Vagina (tissue), 2 donors: Measurements from ENCODE around the gene PIM1. TPM values are rescaled to one million over a fixed set of nuclear protein-coding genes. Genes with fewer than 3 reads are reported as not detected.

Experiments
- DNase-seq, 2 donors: peaks; one replicate each; pipeline ENCODE4 v3.0.0-alpha.2; 2017; ENCODE audit errors: extremely low spot score in 2 of 2
- H3K27ac ChIP-seq: fragments of 200-600 bp; sonication (generic); one replicate; pipeline ENCODE4 v1.5.1; 2019
- H3K27me3 ChIP-seq: fragments of 200-600 bp; sonication (generic); one replicate; pipeline ENCODE4 v1.5.1; 2019
- H3K36me3 ChIP-seq, 2 donors: fragments of 200-600 bp; sonication (generic); one replicate each; pipeline ENCODE4 v1.5.1; 2017 to 2019
- H3K4me1 ChIP-seq: fragments of 200-600 bp; sonication (generic); one replicate; pipeline ENCODE4 v1.5.1; 2019
- H3K4me3 ChIP-seq, 2 donors: fragments of 200-600 bp; sonication (generic); 1 replicate in 1 of 2; 2 replicates in 1 of 2; pipeline ENCODE4 v1.5.1; 2016 to 2019
- H3K9me3 ChIP-seq: fragments of 200-600 bp; sonication (generic); one replicate; pipeline ENCODE4 v1.5.1; 2019
- CTCF ChIP-seq, 3 experiments: fragments of 450-650 bp in 2 of 3; fragments of 200-600 bp in 1 of 3; sonication (generic) in 1 of 3; IDR thresholded peaks; one replicate each; pipeline ENCODE4 v1.5.1; 2017 to 2019; ENCODE audit warnings: antibody characterized with exemption in 3 of 3, mild to moderate bottlenecking in 2 of 3, moderate library complexity in 2 of 3
- POLR2A ChIP-seq, 2 donors: fragments of 450-650 bp; IDR thresholded peaks; one replicate each; pipeline ENCODE4 v1.6.1; 2017; ENCODE audit warnings: antibody characterized with exemption in 2 of 2, mild to moderate bottlenecking in 2 of 2, moderate library complexity in 2 of 2
- POLR2AphosphoS5 ChIP-seq, 2 donors: sonication (generic); formaldehyde crosslinking; IDR thresholded peaks; one replicate each; pipeline ENCODE4 v1.9.0; 2017; ENCODE audit warnings: antibody characterized with exemption in 2 of 2, mild to moderate bottlenecking in 2 of 2, low read depth in 1 of 2; ENCODE audit not compliant: insufficient read depth in 1 of 2
- intact Hi-C: fragments of 100-400 bp; cut with DNase I; formaldehyde crosslinking; loops from one replicate; pipeline ENCODE4 v1.15.1; 2023
- total RNA-seq: library from RNA; depleted of rRNA; stranded (reverse); fragments of >200 nt; gene quantifications from one replicate; pipeline ENCODE4 v1.2.3, GENCODE V29; 2016

Gene PIM1
- total RNA-seq, 1 donor from 2014 or later, result 74.2 TPM

- Histone ChIP-seq H3K9me3 (no peaks in the 10 kb centered on the region), H3K4me1 (no peaks in the 10 kb centered on the region), H3K27me3 (no peaks in the 10 kb centered on the region), H3K27ac (no peak overlapping the region), H3K36me3 (no peaks in the 10 kb centered on the region), H3K4me3 (no peak overlapping the region)
- TF ChIP-seq CTCF (IDR thresholded peaks at IDR 0.05), result no peak
- TF ChIP-seq POLR2A (IDR thresholded peaks at IDR 0.05), result no peak
- no peak for TF ChIP-seq POLR2AphosphoS5 (IDR thresholded peaks at IDR 0.05; ENCODE audit: insufficient read depth in 1 of 2, low read depth in 1 of 2)
- no peak for DNase-seq
- intact Hi-C loops, result no loop called here
Measured at GRCh38 chr6:37204014-37204751, 34.2 kb downstream of the PIM1 start.

- H3K4me1 ChIP-seq, result peaks cover 6% of the 10 kb centered on the region
- TF ChIP-seq POLR2AphosphoS5 (IDR thresholded peaks at IDR 0.05; ENCODE audit: insufficient read depth in 1 of 2, low read depth in 1 of 2) (no peak), CTCF (IDR thresholded peaks at IDR 0.05) (no peak), POLR2A (IDR thresholded peaks at IDR 0.05) (no peak)
- no peaks in the 10 kb centered on the region for H3K36me3 ChIP-seq
- no peak overlapping the region for H3K27ac ChIP-seq
- intact Hi-C loops, result no loop called here
- no peaks in the 10 kb centered on the region for H3K9me3 ChIP-seq
- no peaks in the 10 kb centered on the region for H3K27me3 ChIP-seq
- no peak for DNase-seq
- no peak overlapping the region for H3K4me3 ChIP-seq
Measured at GRCh38 chr6:37205175-37205996, 35.4 kb downstream of the PIM1 start.

GRCh38 chr6:37205997-37206340 is 36.0 kb downstream of the PIM1 start:
- no peak for DNase-seq
- Histone ChIP-seq H3K27ac (no peak overlapping the region), H3K27me3 (no peaks in the 10 kb centered on the region), H3K4me3 (no peak overlapping the region), H3K36me3 (no peaks in the 10 kb centered on the region), H3K9me3 (no peaks in the 10 kb centered on the region), H3K4me1 (peaks cover 6% of the 10 kb centered on the region)
- intact Hi-C loops, result no loop called here
- TF ChIP-seq CTCF (IDR thresholded peaks at IDR 0.05) (no peak), POLR2AphosphoS5 (IDR thresholded peaks at IDR 0.05; ENCODE audit: insufficient read depth in 1 of 2, low read depth in 1 of 2) (no peak), POLR2A (IDR thresholded peaks at IDR 0.05) (no peak)

GRCh38 chr6:37206622-37207021 is 36.7 kb downstream of the PIM1 start:
- H3K27ac ChIP-seq, result no peak overlapping the region
- H3K27me3 ChIP-seq, result no peaks in the 10 kb centered on the region
- H3K9me3 ChIP-seq, result no peaks in the 10 kb centered on the region
- intact Hi-C loops, result no loop called here
- no peaks in the 10 kb centered on the region for H3K36me3 ChIP-seq
- no peak overlapping the region for H3K4me3 ChIP-seq
- no peak for DNase-seq
- H3K4me1 ChIP-seq, result peaks cover 6% of the 10 kb centered on the region
- no peak for TF ChIP-seq POLR2A (IDR thresholded peaks at IDR 0.05)
- no peak for TF ChIP-seq POLR2AphosphoS5 (IDR thresholded peaks at IDR 0.05; ENCODE audit: insufficient read depth in 1 of 2, low read depth in 1 of 2)
- TF ChIP-seq CTCF (IDR thresholded peaks at IDR 0.05), result no peak
